Astrocyte of the cerebellum (primary cell): ENCODE measurements around the gene POU3F3.

Experiments used
- DNase-seq: peaks from one replicate; pipeline ENCODE4 v3.0.0-alpha.2; 2011; ENCODE audit warnings: low read depth
- H3K4me3 ChIP-seq: 2 replicates; pipeline ENCODE4 v1.5.1; 2011; ENCODE audit warnings: mild to moderate bottlenecking, low read depth, low read length, moderate library complexity
- CTCF ChIP-seq: IDR thresholded peaks from 2 replicates; pipeline ENCODE4 v1.5.1; 2012; ENCODE audit warnings: low read length, low read depth, moderate library complexity, mild to moderate bottlenecking; ENCODE audit errors: missing control alignments
- in situ Hi-C: cut with HindIII; loops from 2 replicates; pipeline ENCODE4 v1.10.0; 2017; ENCODE audit warnings: low sequenced_read_pairs

POU3F3 gene

GRCh38 chr2:104896446-104896845, 42.5 kb downstream of the POU3F3 start:
- in situ Hi-C loops: no loop called here
- no peak overlapping the region for H3K4me3 ChIP-seq
- no peak for DNase-seq
- TF ChIP-seq CTCF: no peak

- peak; percentile 69 for DNase-seq
- in situ Hi-C loops: no loop called here
- no peak for TF ChIP-seq CTCF
These were observed 43.7 kb downstream of the POU3F3 start for GRCh38 chr2:104897515-104898184.

GRCh38 chr2:104900608-104901007, 46.7 kb downstream of the POU3F3 start:
- H3K4me3 ChIP-seq: no peak overlapping the region
- in situ Hi-C loops: no loop called here
- no peak for DNase-seq
- no peak for TF ChIP-seq CTCF

More at GRCh38 chr2:104897515-104898184, 43.7 kb downstream of the POU3F3 start:
- H3K4me3 ChIP-seq: no peak overlapping the region

- no peak for DNase-seq
- no peak for TF ChIP-seq CTCF
- H3K4me3 ChIP-seq: no peak overlapping the region
- in situ Hi-C loops: no loop called here
These were observed 47.3 kb downstream of the POU3F3 start for GRCh38 chr2:104901037-104901881.

GRCh38 chr2:104902317-104902716, 48.4 kb downstream of the POU3F3 start:
- no peak for TF ChIP-seq CTCF
- in situ Hi-C loops: no loop called here
- H3K4me3 ChIP-seq: no peak overlapping the region
- no peak for DNase-seq
